GM06990 (cell line): ENCODE data around the gene ELOVL2.

Experiments
- DNase-seq: peaks from one replicate; pipeline ENCODE4 v3.0.0-alpha.2; 2011; ENCODE audit not compliant: insufficient read length; ENCODE audit errors: extremely low read depth
- H3K27me3 ChIP-seq: replicated peaks from 2 replicates; pipeline ENCODE4 v1.6.0; 2011; ENCODE audit warnings: low read length; ENCODE audit not compliant: control insufficient read depth, insufficient read depth
- H3K36me3 ChIP-seq: 2 replicates; pipeline ENCODE4 v1.5.1; 2011; ENCODE audit warnings: low read length; ENCODE audit not compliant: control insufficient read depth, insufficient read depth
- H3K4me3 ChIP-seq: replicated peaks from 2 replicates; pipeline ENCODE4 v1.5.1; 2011; ENCODE audit warnings: low read depth, mild to moderate bottlenecking, control low read depth, low read length
- CTCF ChIP-seq: IDR thresholded peaks from 2 replicates; pipeline ENCODE4 v1.5.1; 2011; ENCODE audit warnings: low read length, control low read depth, mild to moderate bottlenecking, inconsistent platforms; ENCODE audit not compliant: insufficient read depth, poor library complexity, severe bottlenecking

Gene ELOVL2

GRCh38 chr6:11025921-11026635 is 18.0 kb downstream of the ELOVL2 start:
- Histone ChIP-seq H3K27me3 (no peaks in the 10 kb centered on the region), H3K36me3 (no peaks in the 10 kb centered on the region), H3K4me3 (peak overlapping the region; percentile 38; the same call in 1 of the 2 replicates)
- no peak for TF ChIP-seq CTCF
- DNase-seq, result no peak

- no peak for DNase-seq
- Histone ChIP-seq H3K27me3 (no peaks in the 10 kb centered on the region), H3K36me3 (no peaks in the 10 kb centered on the region), H3K4me3 (no peak overlapping the region)
- no peak for TF ChIP-seq CTCF
Measured at GRCh38 chr6:11025130-11025529, 19.0 kb downstream of the ELOVL2 start.

GRCh38 chr6:11023032-11023431 is 21.1 kb downstream of the ELOVL2 start:
- Histone ChIP-seq H3K4me3 (no peak overlapping the region), H3K36me3 (no peaks in the 10 kb centered on the region), H3K27me3 (no peaks in the 10 kb centered on the region)
- no peak for TF ChIP-seq CTCF
- DNase-seq, result no peak

GRCh38 chr6:11021714-11022113 is 22.4 kb downstream of the ELOVL2 start:
- Histone ChIP-seq H3K27me3 (no peaks in the 10 kb centered on the region), H3K36me3 (no peaks in the 10 kb centered on the region), H3K4me3 (no peak overlapping the region)
- no peak for DNase-seq
- TF ChIP-seq CTCF, result no peak

DNA sequence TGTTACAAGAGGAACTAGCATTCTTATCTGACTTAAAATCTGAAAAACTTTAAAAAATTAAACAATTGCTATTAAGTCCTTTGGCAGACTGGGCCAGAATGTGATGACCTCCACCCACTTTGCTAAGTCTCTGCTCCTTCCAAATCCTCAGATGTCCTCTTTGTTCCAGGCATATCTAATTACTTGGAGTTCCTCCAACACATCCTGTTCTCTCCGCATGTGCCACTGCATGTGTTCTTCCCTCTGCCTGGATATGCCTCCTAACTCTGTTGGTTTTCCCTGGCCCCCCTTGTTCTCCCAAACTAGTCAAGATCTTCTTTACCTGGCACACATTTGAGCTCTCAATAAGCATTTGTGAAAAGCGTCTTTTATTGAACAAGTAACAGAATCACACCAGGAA is 23.1 kb downstream of the ELOVL2 start:
- DNase-seq, result no peak
- TF ChIP-seq CTCF, result no peak
- Histone ChIP-seq H3K36me3 (no peaks in the 10 kb centered on the region), H3K27me3 (no peaks in the 10 kb centered on the region), H3K4me3 (no peak overlapping the region)

DNA sequence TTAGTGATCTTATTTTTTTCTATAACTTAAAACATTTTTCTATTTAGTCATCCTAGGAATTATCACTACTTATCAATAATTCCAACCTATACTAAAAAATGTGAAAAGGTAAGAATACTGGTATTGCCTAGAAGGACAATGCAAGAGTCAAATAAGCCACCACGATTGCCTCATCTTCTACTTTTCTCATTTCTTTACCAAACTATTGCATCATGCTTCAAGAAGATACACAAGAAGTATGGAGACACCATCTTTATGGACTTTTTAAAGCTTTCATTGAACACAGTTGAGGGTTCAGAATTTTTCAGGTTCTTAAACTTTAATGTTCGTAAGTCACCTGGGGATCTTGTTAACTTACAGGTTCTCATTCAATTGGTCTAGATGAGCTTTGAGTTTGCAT is 25.9 kb downstream of the ELOVL2 start:
- Histone ChIP-seq H3K36me3 (no peaks in the 10 kb centered on the region), H3K27me3 (no peaks in the 10 kb centered on the region), H3K4me3 (no peak overlapping the region)
- no peak for TF ChIP-seq CTCF
- DNase-seq, result no peak
